Body of pancreas (tissue), 4 donors: Measurements from ENCODE around the gene CAMK2B.

Experiments
- CTCF ChIP-seq, 7 experiments: fragments of 450-650 bp in 4 of 7; fragments of 200-600 bp in 3 of 7; sonication (generic) in 3 of 7; IDR thresholded peaks; one replicate each; pipeline ENCODE4 v1.5.1; 2016 to 2019; ENCODE audit warnings: antibody characterized with exemption in 7 of 7
- POLR2A ChIP-seq, 3 donors: fragments of 450-650 bp; IDR thresholded peaks; one replicate each; pipeline ENCODE4 v1.6.1; 2016; ENCODE audit warnings: antibody characterized with exemption in 3 of 3, mild to moderate bottlenecking in 2 of 3

DNA sequence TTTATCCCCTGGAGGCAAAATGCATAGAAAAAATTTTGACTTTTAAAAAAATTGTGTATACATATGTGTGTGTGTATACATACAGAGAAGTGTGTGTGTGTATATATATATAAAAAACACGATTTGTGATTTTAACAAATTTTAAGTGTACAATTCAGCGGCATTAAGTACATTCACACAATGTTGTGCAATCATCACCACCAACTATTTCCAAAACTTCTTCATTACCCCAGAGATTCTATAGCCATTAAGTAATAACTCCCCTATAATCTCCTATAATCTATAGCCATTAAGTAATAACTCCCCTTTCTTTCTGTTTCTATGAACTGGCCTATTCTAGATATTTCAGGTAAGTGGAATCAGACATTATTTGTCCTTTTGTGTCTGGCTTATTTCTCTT, 20.7 kb upstream of the CAMK2B start:
- TF ChIP-seq CTCF (IDR thresholded peaks at IDR 0.05) (no peak), POLR2A (IDR thresholded peaks at IDR 0.05) (no peak)
